Right ventricle myocardium inferior (tissue), 1 donor: Measurements from ENCODE around the gene MPRIP. TPM values are rescaled to one million over a fixed set of nuclear protein-coding genes. Genes with fewer than 3 reads are reported as not detected.

ENCODE experiments used
- ATAC-seq: fragments of 200-7000 bp; cut with Tn5 transposase; one replicate; pipeline ENCODE4 v1.9.1; 2020; ENCODE audit warnings: mild to moderate bottlenecking, moderate library complexity
- DNase-seq: peaks from one replicate; pipeline ENCODE4 v3.0.0; 2021; ENCODE audit errors: missing footprints
- intact Hi-C: fragments of 100-400 bp; cut with DNase I; formaldehyde crosslinking; loops from one replicate; pipeline ENCODE4 v1.11.0; 2022
- total RNA-seq: library from RNA; stranded (reverse); fragmentation: NEBNext Ultra II Directional; extraction: Animal tissue kit (Norgen Biotek cat#: 25700); gene quantifications from one replicate; pipeline ENCODE4 v1.2.1, GENCODE V29; 2021
- donor health status: DM: no; HTN: yes; CAD: no; lungs with severe emphysema.

Gene MPRIP
- total RNA-seq, 1 donor from 2014 or later = 312 TPM

GRCh38 chr17:17241656-17242055, 199.4 kb downstream of the MPRIP start:
- ATAC-seq = no peak
- DNase-seq = no peak
- intact Hi-C loops = no loop called here

GRCh38 chr17:17242246-17242645, 200.0 kb downstream of the MPRIP start:
- intact Hi-C loops = no loop called here
- ATAC-seq (no peak), DNase-seq (no peak)

Other genes with a start within 250 kb of the MPRIP start
- not detected for gene TNFRSF13B, start 70.3 kb upstream of the MPRIP start, total RNA-seq
- gene PLD6, start 163.9 kb downstream of the MPRIP start, total RNA-seq = 12.9 TPM
- gene FLCN, start 194.7 kb downstream of the MPRIP start, total RNA-seq = 56.4 TPM
- gene COPS3, start 238.8 kb downstream of the MPRIP start, total RNA-seq = 83.8 TPM